Measurements from ENCODE around the gene FAXDC2. TPM values are rescaled to one million over a fixed set of nuclear protein-coding genes. Genes with fewer than 3 reads are reported as not detected.

The FAXDC2 gene
- total RNA-seq, 1 donor from 2014 or later: 79.0 TPM

DNA sequence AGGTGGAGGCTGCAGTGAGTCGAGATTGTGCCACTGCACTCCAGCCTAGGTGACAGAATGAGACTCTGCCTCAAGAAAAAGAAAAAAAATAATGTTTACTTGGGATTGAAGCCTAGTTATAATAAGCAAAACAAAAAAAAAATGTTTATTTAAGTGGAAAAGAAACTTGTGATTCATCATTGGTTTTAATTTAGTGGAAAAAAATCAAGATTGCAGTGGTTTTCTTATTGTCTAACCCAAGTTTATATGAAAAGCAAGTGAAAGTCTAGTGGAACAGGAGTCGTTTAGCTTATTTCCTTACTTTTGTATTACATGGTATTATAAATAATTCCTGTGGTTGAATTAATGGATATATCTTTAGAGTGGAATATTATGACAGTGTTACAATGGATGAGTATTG lies 16.4 kb upstream of the FAXDC2 start:
- TF ChIP-seq, protein P1, sequence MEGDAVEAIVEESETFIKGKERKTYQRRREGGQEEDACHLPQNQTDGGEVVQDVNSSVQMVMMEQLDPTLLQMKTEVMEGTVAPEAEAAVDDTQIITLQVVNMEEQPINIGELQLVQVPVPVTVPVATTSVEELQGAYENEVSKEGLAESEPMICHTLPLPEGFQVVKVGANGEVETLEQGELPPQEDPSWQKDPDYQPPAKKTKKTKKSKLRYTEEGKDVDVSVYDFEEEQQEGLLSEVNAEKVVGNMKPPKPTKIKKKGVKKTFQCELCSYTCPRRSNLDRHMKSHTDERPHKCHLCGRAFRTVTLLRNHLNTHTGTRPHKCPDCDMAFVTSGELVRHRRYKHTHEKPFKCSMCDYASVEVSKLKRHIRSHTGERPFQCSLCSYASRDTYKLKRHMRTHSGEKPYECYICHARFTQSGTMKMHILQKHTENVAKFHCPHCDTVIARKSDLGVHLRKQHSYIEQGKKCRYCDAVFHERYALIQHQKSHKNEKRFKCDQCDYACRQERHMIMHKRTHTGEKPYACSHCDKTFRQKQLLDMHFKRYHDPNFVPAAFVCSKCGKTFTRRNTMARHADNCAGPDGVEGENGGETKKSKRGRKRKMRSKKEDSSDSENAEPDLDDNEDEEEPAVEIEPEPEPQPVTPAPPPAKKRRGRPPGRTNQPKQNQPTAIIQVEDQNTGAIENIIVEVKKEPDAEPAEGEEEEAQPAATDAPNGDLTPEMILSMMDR (IDR thresholded peaks at IDR 0.05): no peak
- peaks cover 29% of the 10 kb centered on the region for H3K4me1 ChIP-seq
- intact Hi-C loops (cut with DNase I): no loop called here
- no peak for DNase-seq
- H3K4me3 ChIP-seq: no peak overlapping the region
- no peak for ATAC-seq
- no peaks in the 10 kb centered on the region for H3K27me3 ChIP-seq
- no peaks in the 10 kb centered on the region for H3K9me3 ChIP-seq
- no peak overlapping the region for H3K27ac ChIP-seq
- peaks cover 79% of the 10 kb centered on the region for H3K36me3 ChIP-seq

GRCh38 chr5:154865466-154866184 lies 15.2 kb upstream of the FAXDC2 start:
- TF ChIP-seq, protein P1 (IDR thresholded peaks at IDR 0.05): no peak
- DNase-seq (no peak), ATAC-seq (no peak)
- Histone ChIP-seq H3K27ac (no peak overlapping the region), H3K36me3 (peaks cover 66% of the 10 kb centered on the region), H3K27me3 (no peaks in the 10 kb centered on the region), H3K9me3 (no peaks in the 10 kb centered on the region), H3K4me1 (peaks cover 41% of the 10 kb centered on the region), H3K4me3 (no peak overlapping the region)
- intact Hi-C loops (cut with DNase I): no loop called here

DNA sequence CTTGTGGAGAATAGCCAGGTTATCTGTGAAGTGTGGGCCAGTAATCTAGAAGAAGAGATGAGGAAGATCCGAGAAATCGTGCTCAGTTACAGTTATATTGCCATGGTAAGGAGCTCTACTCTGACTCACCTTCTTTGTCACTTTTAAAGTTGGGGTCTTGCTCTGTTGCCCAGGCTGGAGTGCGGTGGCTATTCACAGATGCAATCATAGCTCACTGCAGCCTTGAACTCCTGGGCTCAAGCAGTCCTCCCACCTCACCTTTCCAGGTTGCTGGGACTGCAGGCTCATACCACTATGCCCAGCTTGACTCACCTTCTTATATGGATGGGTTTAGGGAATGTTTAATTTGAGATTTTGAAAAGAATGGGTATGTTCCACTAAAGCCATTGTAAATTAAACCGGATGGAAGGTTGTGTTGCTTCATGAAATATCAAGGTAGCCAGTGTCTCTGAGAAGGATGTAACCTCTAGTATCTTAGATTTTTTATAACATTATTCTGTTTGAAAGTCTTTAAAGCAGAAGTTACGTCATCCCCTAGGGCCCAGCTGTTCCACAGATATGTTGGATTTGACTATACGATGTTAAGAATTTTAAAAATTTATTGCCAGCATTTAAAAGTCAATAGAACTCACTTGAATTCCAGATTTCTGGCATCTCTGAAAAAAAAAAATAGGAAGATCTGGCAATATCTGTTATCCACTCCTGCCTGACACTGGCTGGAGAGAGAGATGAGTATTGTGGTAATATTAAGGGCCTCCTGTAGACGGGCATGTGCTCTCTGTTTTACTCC lies 13.1 kb upstream of the FAXDC2 start:
- TF ChIP-seq, protein P1 (IDR thresholded peaks at IDR 0.05): no peak
- Histone ChIP-seq H3K36me3 (peaks cover 56% of the 10 kb centered on the region), H3K4me3 (no peak overlapping the region), H3K27ac (no peak overlapping the region), H3K4me1 (peaks cover 45% of the 10 kb centered on the region), H3K9me3 (no peaks in the 10 kb centered on the region), H3K27me3 (no peaks in the 10 kb centered on the region)
- no peak for ATAC-seq
- DNase-seq: no peak
- intact Hi-C loops (cut with DNase I): no loop called here

DNA sequence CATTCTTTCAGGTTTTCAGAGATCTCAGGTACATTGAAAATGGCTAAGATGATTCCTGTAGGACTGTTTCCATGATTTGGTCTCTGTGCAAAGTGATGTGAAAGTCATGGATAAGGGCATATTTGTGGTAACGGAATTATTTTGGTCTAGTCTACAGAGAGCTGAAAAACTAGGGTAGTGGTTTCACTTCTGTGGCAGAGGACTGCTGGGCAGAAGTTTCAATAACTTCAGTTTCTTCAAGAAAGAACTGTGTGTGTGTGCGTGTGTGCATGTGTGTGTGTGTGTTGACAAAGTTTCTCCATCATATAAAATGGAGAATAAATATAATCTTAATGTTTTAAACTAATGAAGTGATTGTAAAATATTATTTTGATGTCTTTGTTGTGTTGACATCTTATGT lies 12.4 kb upstream of the FAXDC2 start:
- Histone ChIP-seq H3K27ac (peak overlapping the region; percentile 18), H3K4me1 (peaks cover 45% of the 10 kb centered on the region), H3K4me3 (peak overlapping the region; percentile 13), H3K9me3 (no peaks in the 10 kb centered on the region), H3K27me3 (no peaks in the 10 kb centered on the region), H3K36me3 (peaks cover 52% of the 10 kb centered on the region)
- intact Hi-C loops (cut with DNase I): no loop called here
- TF ChIP-seq, protein P1 (IDR thresholded peaks at IDR 0.05): no peak
- DNase-seq (no peak), ATAC-seq (no peak)

GRCh38 chr5:154861946-154862345 lies 11.5 kb upstream of the FAXDC2 start:
- intact Hi-C loops (cut with DNase I): no loop called here
- DNase-seq: no peak
- Histone ChIP-seq H3K36me3 (peaks cover 43% of the 10 kb centered on the region), H3K27ac (peak overlapping the region; percentile 18), H3K9me3 (no peaks in the 10 kb centered on the region), H3K27me3 (no peaks in the 10 kb centered on the region), H3K4me1 (peaks cover 47% of the 10 kb centered on the region), H3K4me3 (no peak overlapping the region)
- TF ChIP-seq, protein P1 (IDR thresholded peaks at IDR 0.05): no peak
- no peak for ATAC-seq

All from upper lobe of right lung (tissue), 1 donor.